H1 (cell line): ENCODE results near the gene SHISA9. TPM values are rescaled to one million over a fixed set of nuclear protein-coding genes. Genes with fewer than 3 reads are reported as not detected.

Experiments used
- CTCF ChIA-PET: fragments of 300-600 bp; sonication (Branson Sonifier 250); formaldehyde crosslinking; loops from one replicate; lab custom pipeline; 2021; ENCODE audit not compliant: partially characterized antibody; lab: Charles Lee
- POLR2A ChIA-PET: fragments of 300-600 bp; sonication (Branson Sonifier 250); formaldehyde crosslinking; loops from one replicate; lab custom pipeline; 2021; ENCODE audit warnings: inconsistent platforms; ENCODE audit not compliant: partially characterized antibody; lab: Charles Lee
- DNase-seq, 2 experiments: peaks; one replicate each; pipeline versions ENCODE4 v3.0.0 to v3.0.0-alpha.2; 2010 to 2022; ENCODE audit warnings: low spot score in 2 of 2, low read depth in 1 of 2, mixed read lengths in 1 of 2
- FAIRE-seq: peaks from 2 replicates; lab custom pipeline; 2011; peaks lifted over from hg19 to GRCh38; lab: Jason Lieb, UNC
- H2AFZ ChIP-seq: 2 replicates; pipeline ENCODE4 v1.8.1; 2012; ENCODE audit warnings: low read length, inconsistent platforms
- H2AK5ac ChIP-seq: 2 replicates; pipeline ENCODE4 v1.6.1; 2013; ENCODE audit warnings: low read depth, low read length
- H2BK120ac ChIP-seq: replicated peaks from 2 replicates; pipeline ENCODE3; 2013; ENCODE audit warnings: low read depth, low read length, inconsistent platforms
- H2BK12ac ChIP-seq: 2 replicates; pipeline ENCODE4 v1.6.1; 2013; ENCODE audit warnings: low read depth, low read length
- H2BK15ac ChIP-seq: 2 replicates; pipeline ENCODE4 v1.6.1; 2013; ENCODE audit warnings: low read length
- H2BK20ac ChIP-seq: 2 replicates; pipeline ENCODE4 v1.6.1; 2013; ENCODE audit warnings: low read length
- H2BK5ac ChIP-seq: 2 replicates; pipeline ENCODE4 v1.6.1; 2013; ENCODE audit warnings: low read depth, low read length
- H3K14ac ChIP-seq: 2 replicates; pipeline ENCODE4 v1.6.1; 2013; ENCODE audit warnings: inconsistent platforms; ENCODE audit not compliant: insufficient read length
- H3K18ac ChIP-seq: 2 replicates; pipeline ENCODE4 v1.6.1; 2013; ENCODE audit warnings: low read length; ENCODE audit errors: extremely low read depth
- H3K23ac ChIP-seq: 2 replicates; pipeline ENCODE4 v1.6.1; 2013; ENCODE audit warnings: inconsistent platforms; ENCODE audit not compliant: insufficient read length
- H3K23me2 ChIP-seq: 2 replicates; pipeline ENCODE4 v1.6.1; 2013; ENCODE audit warnings: low read depth, low read length
- H3K27ac ChIP-seq: 2 replicates; pipeline ENCODE4 v1.6.1; 2011; ENCODE audit warnings: low read depth, low read length, inconsistent platforms
- H3K27me3 ChIP-seq, 4 experiments: replicated peaks in 1 of 4; 1 replicate in 1 of 4; 2 replicates in 3 of 4; pipeline versions ENCODE4 v1.6.1 to v1.8.1; 2011 to 2013; ENCODE audit warnings: low read length in 3 of 4, mild to moderate bottlenecking in 3 of 4, inconsistent platforms in 2 of 4, mixed read lengths in 2 of 4, moderate library complexity in 1 of 4; ENCODE audit not compliant: control insufficient read depth in 3 of 4, insufficient read depth in 3 of 4; ENCODE audit errors: extremely low read depth in 1 of 4
- H3K36me3 ChIP-seq, 4 experiments: 2 replicates each; pipeline versions ENCODE4 v1.6.1 to v1.8.1; 2011 to 2013; ENCODE audit warnings: mild to moderate bottlenecking in 4 of 4, low read length in 3 of 4, moderate library complexity in 2 of 4, control low read depth in 1 of 4, inconsistent platforms in 1 of 4; ENCODE audit not compliant: insufficient read depth in 4 of 4, control insufficient read depth in 2 of 4
- H3K4ac ChIP-seq: replicated peaks from 2 replicates; pipeline ENCODE3; 2013; ENCODE audit warnings: low read length, low read depth, mixed read lengths, inconsistent platforms; ENCODE audit not compliant: insufficient read length
- H3K4me1 ChIP-seq, 4 experiments: replicated peaks in 1 of 4; 1 replicate in 1 of 4; 2 replicates in 3 of 4; pipeline versions ENCODE4 v1.6.1 to v1.8.1; 2011 to 2013; ENCODE audit warnings: low read length in 3 of 4, inconsistent platforms in 2 of 4, mixed read lengths in 1 of 4; ENCODE audit not compliant: insufficient read depth in 4 of 4, control insufficient read depth in 3 of 4
- H3K4me2 ChIP-seq, 2 experiments: 2 replicates each; pipeline versions ENCODE4 v1.6.1 to v1.8.1; 2011 to 2013; ENCODE audit warnings: low read depth in 2 of 2, low read length in 2 of 2, control low read depth in 1 of 2, inconsistent platforms in 1 of 2, mild to moderate bottlenecking in 1 of 2; ENCODE audit not compliant: insufficient read depth in 1 of 2
- H3K4me3 ChIP-seq, 4 experiments: fragments of 200-600, 300-600 bp in 1 of 4; sonication (generic), shearing (Covaris generic), sonication (Bioruptor Twin) in 1 of 4; 2 replicates each; pipeline versions ENCODE4 v1.5.1 to v1.8.1; 2011 to 2016; ENCODE audit warnings: low read length in 4 of 4, low read depth in 3 of 4, control low read depth in 2 of 4, inconsistent platforms in 2 of 4, mild to moderate bottlenecking in 2 of 4, mixed read lengths in 1 of 4, moderate library complexity in 1 of 4; ENCODE audit not compliant: insufficient read depth in 2 of 4; ENCODE audit errors: extremely low read depth in 1 of 4
- H3K56ac ChIP-seq: replicated peaks from 2 replicates; pipeline ENCODE3; 2013; ENCODE audit warnings: low read depth, mild to moderate bottlenecking, mixed read lengths, low read length, inconsistent platforms; ENCODE audit not compliant: insufficient read length
- H3K79me1 ChIP-seq: 2 replicates; pipeline ENCODE4 v1.6.1; 2013; ENCODE audit warnings: low read depth, low read length, control low read depth
- H3K79me2 ChIP-seq, 2 experiments: 2 replicates each; pipeline versions ENCODE4 v1.6.1 to v1.8.1; 2012 to 2013; ENCODE audit warnings: low read length in 2 of 2, mild to moderate bottlenecking in 2 of 2, inconsistent platforms in 1 of 2; ENCODE audit not compliant: insufficient read depth in 2 of 2, control insufficient read depth in 1 of 2
- H3K9ac ChIP-seq, 4 experiments: replicated peaks in 1 of 4; 1 replicate in 1 of 4; 2 replicates in 3 of 4; pipeline versions ENCODE4 v1.6.1 to v1.8.1; 2011 to 2013; ENCODE audit warnings: low read depth in 3 of 4, low read length in 3 of 4, control low read depth in 2 of 4, mild to moderate bottlenecking in 2 of 4, moderate library complexity in 2 of 4, inconsistent platforms in 1 of 4; ENCODE audit errors: extremely low read depth in 1 of 4
- H3K9me3 ChIP-seq, 2 experiments: 2 replicates each; pipeline versions ENCODE4 v1.6.1 to v1.8.1; 2012 to 2013; ENCODE audit warnings: mild to moderate bottlenecking in 2 of 2, moderate library complexity in 2 of 2, control low read depth in 1 of 2, inconsistent platforms in 1 of 2, low read depth in 1 of 2, low read length in 1 of 2, mixed read lengths in 1 of 2; ENCODE audit not compliant: insufficient read depth in 2 of 2
- H4K20me1 ChIP-seq, 2 experiments: replicated peaks in 1 of 2; 2 replicates each; pipeline versions ENCODE3 to v1.8.1; 2011 to 2013; ENCODE audit warnings: inconsistent platforms in 2 of 2, low read length in 2 of 2, mild to moderate bottlenecking in 1 of 2; ENCODE audit not compliant: insufficient read depth in 2 of 2, control insufficient read depth in 1 of 2
- H4K5ac ChIP-seq: 2 replicates; pipeline ENCODE4 v1.6.1; 2013; ENCODE audit warnings: low read length, low read depth, mixed read lengths, inconsistent platforms; ENCODE audit not compliant: insufficient read length
- H4K8ac ChIP-seq: 2 replicates; pipeline ENCODE4 v1.8.0; 2013; ENCODE audit warnings: mild to moderate bottlenecking, moderate library complexity, low read length, inconsistent platforms; ENCODE audit not compliant: insufficient read depth; ENCODE audit errors: extremely low read depth
- H4K91ac ChIP-seq: replicated peaks from 2 replicates; pipeline ENCODE3; 2013; ENCODE audit warnings: low read length, mixed read lengths, inconsistent platforms; ENCODE audit not compliant: insufficient read length
- ASH2L ChIP-seq: fragments of 200-600, 300-600 bp; sonication (generic); IDR thresholded peaks from one replicate; pipeline ENCODE4 v1.7.1; 2017; ENCODE audit warnings: low read length
- CBX5 ChIP-seq: fragments of 300-800, 300-1000 bp; sonication (generic); IDR thresholded peaks from 2 replicates; pipeline ENCODE4 v1.7.1; 2016; ENCODE audit warnings: antibody characterized with exemption, low read length, low read depth
- CEBPB ChIP-seq: IDR thresholded peaks from 2 replicates; pipeline ENCODE4 v1.6.1; 2012; ENCODE audit warnings: low read depth, low read length
- EGR1 ChIP-seq: IDR thresholded peaks from 2 replicates; pipeline ENCODE4 v1.6.1; 2011; ENCODE audit warnings: low read depth, low read length, borderline replicate concordance
- HDAC2 ChIP-seq, 2 experiments: fragments of 300-600 bp in 1 of 2; sonication (generic) in 1 of 2; IDR thresholded peaks; 2 replicates each; pipeline ENCODE4 v1.6.1; 2011 to 2012; ENCODE audit warnings: low read depth in 2 of 2, low read length in 2 of 2, mild to moderate bottlenecking in 2 of 2, moderate library complexity in 2 of 2, borderline replicate concordance in 1 of 2, inconsistent platforms in 1 of 2
- HDAC6 ChIP-seq: IDR thresholded peaks from one replicate; pipeline ENCODE4 v1.7.1; 2012; ENCODE audit warnings: low read depth, mild to moderate bottlenecking, inconsistent platforms, low read length, moderate library complexity
- POU5F1 ChIP-seq: IDR thresholded peaks from 2 replicates; pipeline ENCODE4 v1.6.1; 2011; ENCODE audit warnings: low read depth, mild to moderate bottlenecking, low read length, moderate library complexity
- RBBP5 ChIP-seq: IDR thresholded peaks from 2 replicates; pipeline ENCODE4 v1.7.1; 2012; ENCODE audit warnings: low read depth, mild to moderate bottlenecking, inconsistent platforms, low read length, moderate library complexity, borderline replicate concordance
- RXRA ChIP-seq: IDR thresholded peaks from 2 replicates; pipeline ENCODE4 v1.6.1; 2011; ENCODE audit warnings: low read depth, mild to moderate bottlenecking, low read length, moderate library complexity; ENCODE audit not compliant: insufficient read depth
- SIRT6 ChIP-seq: IDR thresholded peaks from one replicate; pipeline ENCODE4 v1.7.1; 2012; ENCODE audit warnings: low read length, inconsistent platforms
- WGBS, 2 experiments: shearing (Covaris generic) in 1 of 2; methylation state at CpG; one replicate each; pipeline versions ENCODE4 v1.1.6 to v1.1.7; 2013 to 2015; ENCODE audit warnings: low lambda C conversion rate in 2 of 2, mixed read lengths in 2 of 2, inconsistent platforms in 1 of 2, low coverage in 1 of 2, missing lambda C conversion rate in 1 of 2; ENCODE audit not compliant: insufficient replicate concordance in 2 of 2, insufficient coverage in 1 of 2, insufficient read length in 1 of 2; ENCODE audit errors: extremely low coverage in 1 of 2, missing lambda C conversion rate in 1 of 2; 5-methylcytosine and 5-hydroxymethylcytosine counted together
- polyA plus RNA-seq, 7 experiments: library from polyadenylated mRNA; depleted of rRNA in 3 of 7; stranded (reverse) in 5 of 7; unstranded in 2 of 7; fragments of >200 nt in 5 of 7; fragments of 200-250 nt in 2 of 7; gene quantifications; 1 replicate in 5 of 7; 2 replicates in 1 of 7; 4 replicates in 1 of 7; pipeline versions ENCODE4 v1.2.1 to v1.2.3, GENCODE V29; 2011 to 2013; ENCODE audit warnings: missing spikeins in 2 of 7, mixed read lengths in 2 of 7
- total RNA-seq: library from RNA; stranded (reverse); fragmentation: NEBNext Ultra II Directional; extraction: Animal tissue kit (Norgen Biotek cat#: 25700); gene quantifications from 2 replicates; pipeline ENCODE4 v1.2.1, GENCODE V29; 2021

SHISA9 gene
- total and polyA plus RNA-seq, 2 of the 8 experiments (the other 6 are each of a cell fraction or from before 2014, with no cell fraction given): 25.6 to 39.8 TPM

- CTCF ChIA-PET: no interaction called here
- FAIRE-seq (no peak), DNase-seq (no peak)
- no peak overlapping the region; the same call in 1 of the 2 replicates for H2BK5ac ChIP-seq
- peaks cover 2% of the 10 kb centered on the region in 2 experiments for H4K20me1 ChIP-seq
- no peak overlapping the region for H2BK20ac ChIP-seq
- no peak overlapping the region for H3K4ac ChIP-seq
- H3K18ac ChIP-seq: no peak overlapping the region
- H3K4me1 ChIP-seq: peaks cover 2 to 16% (median 8%) of the 10 kb centered on the region in 4 experiments; a peak in 6 of 7 replicates
- no peak overlapping the region for H3K14ac ChIP-seq
- POLR2A ChIA-PET: interaction anchor here (1.3 kb wide), 1 partner anchor 44 kb away, joined by 3 read pairs; no protein-coding TSS in a partner anchor
- no peak overlapping the region for H3K9ac ChIP-seq
- no peak overlapping the region for H2AFZ ChIP-seq
- no peak overlapping the region for H4K91ac ChIP-seq
- no peaks in the 10 kb centered on the region for H3K27me3 ChIP-seq
- TF ChIP-seq CBX5: no peak
- TF ChIP-seq ASH2L: no peak
- no peak for TF ChIP-seq SIRT6
- TF ChIP-seq POU5F1: no peak
- TF ChIP-seq RBBP5: no peak
- no peak for TF ChIP-seq HDAC6
- no peak for TF ChIP-seq EGR1
- no peak for TF ChIP-seq HDAC2 (IDR thresholded peaks at IDR 0.05; ENCODE audit: borderline replicate concordance in 1 of 2, low read depth in 2 of 2, low read length in 2 of 2)
- TF ChIP-seq RXRA: no peak
- no peak for TF ChIP-seq CEBPB
- peaks cover 2% of the 10 kb centered on the region; the same call in 1 of the 2 replicates for H3K23me2 ChIP-seq
- H3K23ac ChIP-seq: no peak overlapping the region
- H4K5ac ChIP-seq: no peak overlapping the region
- H3K36me3 ChIP-seq: no peaks in the 10 kb centered on the region
- H3K9me3 ChIP-seq: peaks cover 0 to under 1% of the 10 kb centered on the region in 2 experiments; a peak in 2 of 4 replicates
- H3K27ac ChIP-seq: no peak overlapping the region
- H3K4me2 ChIP-seq: no peak overlapping the region; a peak in 1 of 4 replicates
- peaks cover 6% of the 10 kb centered on the region for H3K79me1 ChIP-seq
- H2BK12ac ChIP-seq: no peak overlapping the region
- no peak overlapping the region for H4K8ac ChIP-seq
- 0 out of 2 replicates have a peak overlapping the region, but pooled peaks have one; percentile 69 for H2AK5ac ChIP-seq
- no peak overlapping the region for H2BK15ac ChIP-seq
- no peak overlapping the region for H2BK120ac ChIP-seq
- peaks cover 0 to 39% of the 10 kb centered on the region in 2 experiments; a peak in 3 of 4 replicates for H3K79me2 ChIP-seq
- WGBS, 2 experiments: 82% methylated on average over 13 of the region's 13 CpGs; no CpG with 5 or more reads in 1 of the 2 experiments
- no peak overlapping the region for H3K56ac ChIP-seq
- no peak overlapping the region for H3K4me3 ChIP-seq
Observed at GRCh38 chr16:13060932-13061331, 159.5 kb downstream of the SHISA9 start.
